SH-SY5Y (cell line): ENCODE data around the gene VPS9D1.

ENCODE experiments used
- GATA2 ChIP-seq: IDR thresholded peaks from 2 replicates; pipeline ENCODE4 v1.6.1; 2011; ENCODE audit warnings: mild to moderate bottlenecking, low read depth, low read length
- GATA3 ChIP-seq: IDR thresholded peaks from 2 replicates; pipeline ENCODE4 v1.6.1; 2011; ENCODE audit warnings: low read depth, mild to moderate bottlenecking, low read length, moderate library complexity

GRCh38 chr16:89697161-89697615 lies 23.5 kb downstream of the VPS9D1 start:
- TF ChIP-seq GATA2 (no peak), GATA3 (no peak)
